GM12873 (cell line): ENCODE measurements around the gene MAD2L1BP.

ENCODE experiments used
- TF ChIP-seq, protein P1 (sequence below): IDR thresholded peaks from 2 replicates; pipeline ENCODE4 v1.5.1; 2012; ENCODE audit warnings: low read depth, mild to moderate bottlenecking, moderate library complexity, low read length, control low read depth; ENCODE audit not compliant: insufficient read depth; ENCODE audit errors: missing control alignments

Gene MAD2L1BP

GRCh38 chr6:43683708-43684455 is 48.2 kb downstream of the MAD2L1BP start:
- TF ChIP-seq, protein P1, sequence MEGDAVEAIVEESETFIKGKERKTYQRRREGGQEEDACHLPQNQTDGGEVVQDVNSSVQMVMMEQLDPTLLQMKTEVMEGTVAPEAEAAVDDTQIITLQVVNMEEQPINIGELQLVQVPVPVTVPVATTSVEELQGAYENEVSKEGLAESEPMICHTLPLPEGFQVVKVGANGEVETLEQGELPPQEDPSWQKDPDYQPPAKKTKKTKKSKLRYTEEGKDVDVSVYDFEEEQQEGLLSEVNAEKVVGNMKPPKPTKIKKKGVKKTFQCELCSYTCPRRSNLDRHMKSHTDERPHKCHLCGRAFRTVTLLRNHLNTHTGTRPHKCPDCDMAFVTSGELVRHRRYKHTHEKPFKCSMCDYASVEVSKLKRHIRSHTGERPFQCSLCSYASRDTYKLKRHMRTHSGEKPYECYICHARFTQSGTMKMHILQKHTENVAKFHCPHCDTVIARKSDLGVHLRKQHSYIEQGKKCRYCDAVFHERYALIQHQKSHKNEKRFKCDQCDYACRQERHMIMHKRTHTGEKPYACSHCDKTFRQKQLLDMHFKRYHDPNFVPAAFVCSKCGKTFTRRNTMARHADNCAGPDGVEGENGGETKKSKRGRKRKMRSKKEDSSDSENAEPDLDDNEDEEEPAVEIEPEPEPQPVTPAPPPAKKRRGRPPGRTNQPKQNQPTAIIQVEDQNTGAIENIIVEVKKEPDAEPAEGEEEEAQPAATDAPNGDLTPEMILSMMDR, result no peak

DNA sequence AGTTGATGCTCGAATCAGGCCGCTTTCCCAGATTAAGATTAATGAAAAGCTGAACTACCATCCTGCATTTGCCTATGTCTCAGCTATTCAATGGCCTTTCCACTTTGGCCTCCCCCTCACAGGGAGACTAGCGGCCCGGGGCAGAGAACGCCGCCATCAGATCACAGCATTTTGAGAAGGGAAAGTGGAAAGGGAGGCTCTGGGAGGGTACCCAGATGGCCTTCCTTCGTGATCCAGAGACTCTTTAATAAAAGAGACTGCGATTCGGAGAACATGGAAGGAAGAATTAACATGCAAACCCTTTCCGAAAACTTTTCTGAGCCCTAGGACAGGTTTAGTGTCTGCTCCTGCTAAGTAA is 51.4 kb downstream of the MAD2L1BP start:
- TF ChIP-seq, protein P1, result no peak

DNA sequence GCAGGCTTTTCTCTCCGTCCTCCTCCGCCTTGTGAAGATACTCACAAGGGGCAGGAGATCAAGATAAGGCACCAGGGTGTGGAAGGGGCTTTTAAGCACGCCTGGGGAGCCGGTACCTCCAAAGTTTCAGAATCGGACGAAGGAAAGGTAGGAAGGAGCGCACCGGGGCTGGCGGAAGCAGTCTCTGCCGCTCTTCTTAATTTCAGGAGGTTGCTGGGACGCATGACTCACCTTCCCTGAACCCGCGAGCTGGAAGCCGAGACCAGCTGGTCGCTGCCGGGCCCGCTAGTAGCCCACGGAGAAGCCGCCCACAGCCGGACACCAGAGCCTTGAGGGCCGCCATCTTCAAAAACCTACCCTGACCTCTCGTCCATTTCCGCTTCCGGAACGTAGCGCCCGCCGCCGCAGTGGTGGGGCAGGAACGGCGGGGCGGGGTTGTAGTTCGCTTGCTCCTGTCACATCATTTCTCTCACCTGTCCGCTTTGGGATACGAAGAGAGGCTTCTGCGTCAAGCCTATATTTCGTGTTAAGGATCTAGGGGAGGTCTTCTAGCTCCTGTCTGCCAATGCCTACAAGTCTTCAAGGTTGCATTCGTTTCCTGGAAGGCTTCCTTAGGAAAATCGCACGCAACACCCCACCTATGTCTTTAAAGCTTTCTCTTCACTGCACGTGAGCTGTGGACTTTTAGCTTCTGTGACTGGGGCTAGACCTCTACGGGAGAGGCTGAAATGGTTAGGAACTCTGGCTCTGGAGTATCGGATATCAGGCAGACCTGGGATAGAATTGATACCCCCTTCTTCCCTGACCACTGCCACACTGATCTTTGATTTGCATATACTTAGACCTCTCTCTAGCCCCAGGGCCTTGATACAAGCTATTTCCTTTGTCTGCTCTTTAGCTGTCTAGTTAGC is 52.1 kb downstream of the MAD2L1BP start, which contains the start of gene MRPS18A:
Gene MRPS18A, minus strand, starts transcription at position 355 of the 911 bp plus-strand sequence. Its CDS starts 12 bp downstream, at position 343.
- TF ChIP-seq, protein P1, result no peak

DNA sequence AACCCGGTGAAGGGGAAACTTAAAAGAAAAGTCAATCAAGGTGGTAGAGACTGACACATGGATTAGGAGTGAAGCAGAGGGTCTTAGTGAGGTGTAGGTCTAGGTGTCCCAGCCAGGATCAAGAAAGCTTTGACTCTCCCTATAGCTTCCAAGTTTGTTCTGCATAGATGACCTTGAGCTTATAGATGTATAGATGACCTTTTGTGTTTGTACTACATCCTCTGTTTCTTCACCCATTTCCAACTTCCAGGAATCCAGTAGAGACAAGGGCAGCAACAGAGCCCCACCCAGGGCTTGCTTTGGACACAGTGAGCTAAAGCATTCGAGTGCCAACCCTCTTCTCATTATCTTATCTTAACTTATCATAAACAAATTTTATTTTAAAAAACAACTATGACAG is 53.8 kb downstream of the MAD2L1BP start:
- TF ChIP-seq, protein P1, result no peak
